HEK293T (cell line): Measurements from ENCODE around the gene CDH13.

ENCODE experiments used
- ARNT ChIP-seq: fragments of 450-650 bp; IDR thresholded peaks from 2 replicates; pipeline ENCODE4 v1.6.1; 2017; ENCODE audit warnings: mild to moderate bottlenecking
- BHLHE40 ChIP-seq: fragments of 450-650 bp; IDR thresholded peaks from 2 replicates; pipeline ENCODE4 v1.6.1; 2016; ENCODE audit warnings: mild to moderate bottlenecking, moderate library complexity, borderline replicate concordance
- FOXA1 ChIP-seq: fragments of 450-650 bp; IDR thresholded peaks from 2 replicates; pipeline ENCODE4 v1.6.1; 2016; ENCODE audit warnings: mild to moderate bottlenecking
- LEF1 ChIP-seq: fragments of 450-650 bp; IDR thresholded peaks from 2 replicates; pipeline ENCODE4 v1.6.1; 2017; ENCODE audit warnings: mild to moderate bottlenecking, borderline replicate concordance
- SP1 ChIP-seq: fragments of 450-650 bp; IDR thresholded peaks from 2 replicates; pipeline ENCODE4 v1.6.1; 2017
- SUZ12 ChIP-seq: fragments of 450-650 bp; IDR thresholded peaks from 2 replicates; pipeline ENCODE4 v1.6.1; 2016; ENCODE audit warnings: mild to moderate bottlenecking

DNA sequence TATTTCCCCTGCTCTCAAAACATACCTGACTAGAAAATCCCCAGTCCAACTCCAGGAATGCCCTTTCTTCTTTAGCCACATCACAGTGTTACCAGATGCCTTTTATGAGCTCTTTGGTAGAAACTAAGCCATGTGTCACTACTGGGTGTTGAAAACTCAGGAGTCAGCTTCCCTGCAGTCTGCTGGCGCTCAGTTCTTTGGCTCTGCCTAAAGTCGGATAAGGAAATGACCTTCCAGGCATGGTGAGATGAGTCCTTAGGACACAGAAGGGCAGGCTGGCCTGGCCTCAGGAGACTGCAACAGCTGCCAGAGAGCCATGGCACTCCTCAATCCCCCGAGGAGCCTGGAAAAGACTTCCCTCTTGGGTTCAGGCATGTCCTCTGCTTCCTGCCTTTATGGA is 89.1 kb downstream of the CDH13 start:
- TF ChIP-seq FOXA1 = no peak
- TF ChIP-seq LEF1 = no peak
- no peak for TF ChIP-seq SUZ12
- TF ChIP-seq BHLHE40 = no peak
- no peak for TF ChIP-seq SP1
- TF ChIP-seq ARNT = no peak
